Activated T-helper 1 cell treated with anti-CD3 and anti-CD28 coated beads, Interleukin-12 subunit alpha, Interleukin-12 subunit beta, Interleukin-2, Interleukin-4 antibody, amounts not matched to agents 30 ng/mL and 10 ng/mL and 1 ng/mL, durations not matched to agents 14 hours and 24 hours and 36 hours (primary cell): ENCODE data around the gene IL1RN. TPM values are rescaled to one million over a fixed set of nuclear protein-coding genes. Genes with fewer than 3 reads are reported as not detected.
"Not testable (repeated sequence)": the region's sequence is repeated elsewhere in the genome, so short reads cannot be mapped to it uniquely, and the experiment has no call there.

Experiments used
- DNase-seq: peaks from one replicate; pipeline ENCODE4 v3.0.0; 2021; ENCODE audit warnings: low spot score
- H3K27ac Mint-ChIP-seq: one replicate; pipeline ENCODE4 v1.8.0; 2021; ENCODE audit warnings: mild to moderate bottlenecking, mixed read lengths
- H3K27me3 Mint-ChIP-seq: one replicate; pipeline ENCODE4 v1.8.0; 2022; ENCODE audit warnings: mild to moderate bottlenecking, moderate library complexity, mixed read lengths; ENCODE audit not compliant: insufficient read depth
- H3K36me3 Mint-ChIP-seq: one replicate; pipeline ENCODE4 v1.8.0; 2021; ENCODE audit warnings: low read depth, mixed read lengths
- H3K4me1 Mint-ChIP-seq: one replicate; pipeline ENCODE4 v1.8.0; 2021; ENCODE audit warnings: low read depth, mixed read lengths
- H3K4me3 Mint-ChIP-seq: one replicate; pipeline ENCODE4 v1.8.0; 2021; ENCODE audit warnings: mild to moderate bottlenecking, moderate library complexity, mixed read lengths
- H3K9me3 Mint-ChIP-seq: one replicate; pipeline ENCODE4 v1.8.0; 2021; ENCODE audit warnings: mixed read lengths
- intact Hi-C: fragments of 100-400 bp; cut with micrococcal nuclease; formaldehyde crosslinking; loops from one replicate; pipeline ENCODE4 v1.15.1; 2024
- total RNA-seq: library from RNA; stranded (reverse); gene quantifications from 2 replicates; pipeline ENCODE4 v1.2.3, GENCODE V29; 2022

IL1RN gene
- total RNA-seq, 1 donor from 2014 or later: 4.2 TPM

DNA sequence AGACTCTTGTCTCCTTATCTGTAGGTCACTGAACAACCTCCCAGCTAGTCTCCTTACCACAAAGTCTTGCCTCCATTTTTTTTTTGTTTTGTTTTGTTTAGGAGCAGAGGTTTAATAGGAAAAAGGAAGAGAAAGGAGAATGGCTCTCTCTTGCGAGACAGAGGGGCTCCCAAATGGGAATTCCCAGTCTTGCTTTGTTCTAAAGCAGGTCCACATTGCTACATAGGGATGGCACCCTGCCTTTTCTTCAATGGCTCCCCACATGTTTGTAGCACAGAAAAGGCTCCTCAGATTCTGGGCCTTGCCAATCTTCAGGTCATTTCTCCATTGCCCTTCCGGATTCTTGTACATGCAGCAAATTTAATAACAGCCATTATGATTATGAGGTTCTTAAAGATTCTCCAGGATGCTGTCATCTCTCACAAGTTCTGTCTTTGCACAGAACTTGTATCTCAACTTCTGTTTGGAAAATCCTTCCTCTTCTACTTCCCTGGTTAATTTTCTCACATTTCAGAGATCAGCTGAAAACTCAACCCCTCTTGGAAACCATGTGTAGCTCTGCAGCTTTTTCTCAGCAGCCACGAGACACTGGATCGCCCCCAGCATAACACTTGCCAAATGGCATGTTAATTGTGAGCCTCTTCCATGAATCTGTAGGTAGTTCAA lies 36.0 kb upstream of the IL1RN start:
- intact Hi-C loops: no loop called here
- peaks cover 7% of the 10 kb centered on the region for H3K9me3 Mint-ChIP-seq
- peaks cover 2% of the 10 kb centered on the region for H3K36me3 Mint-ChIP-seq
- no peak overlapping the region for H3K4me3 Mint-ChIP-seq
- DNase-seq: no peak
- no peak overlapping the region for H3K27ac Mint-ChIP-seq
- H3K4me1 Mint-ChIP-seq: peaks cover under 1% of the 10 kb centered on the region
- H3K27me3 Mint-ChIP-seq: peaks cover 3% of the 10 kb centered on the region

DNA sequence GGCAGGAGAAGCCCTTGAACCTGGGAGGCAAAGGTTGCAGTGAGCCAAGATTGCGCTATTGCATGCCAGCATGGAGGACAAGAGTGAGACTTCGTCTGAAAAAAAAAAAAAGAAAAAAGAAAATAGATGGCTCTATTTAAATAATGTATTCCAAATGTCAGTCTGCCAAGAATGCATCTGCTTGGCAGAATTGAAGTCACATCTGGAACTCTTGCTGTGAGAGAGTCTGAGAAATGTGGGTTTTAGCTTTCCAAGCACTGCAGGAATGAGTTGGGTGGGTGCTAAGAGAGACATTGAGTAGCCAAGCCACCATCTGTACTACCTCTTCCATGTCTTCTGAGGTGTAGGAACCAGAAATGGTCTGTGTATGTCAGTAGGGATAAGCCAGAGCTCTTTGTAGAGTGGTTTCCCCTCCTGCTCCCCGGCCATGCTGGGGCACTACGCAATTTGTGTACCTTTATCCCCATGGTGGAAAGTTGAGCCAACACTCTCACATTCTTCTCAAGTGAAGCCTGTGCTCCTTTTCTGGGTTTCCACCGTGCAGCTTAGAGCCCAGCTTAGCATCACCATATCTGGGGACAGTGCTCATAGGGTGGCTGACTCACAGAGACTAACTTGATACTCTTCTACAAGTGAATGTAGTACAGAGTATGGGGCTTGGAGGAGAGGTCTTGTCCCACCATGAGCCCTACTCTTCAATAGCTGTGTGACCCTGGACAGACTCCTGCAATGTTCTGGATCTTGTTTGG lies 34.4 kb upstream of the IL1RN start:
- Mint-ChIP-seq H3K36me3 (peaks cover 6% of the 10 kb centered on the region), H3K27ac (no peak overlapping the region), H3K27me3 (peaks cover 3% of the 10 kb centered on the region), H3K4me1 (peaks cover 17% of the 10 kb centered on the region), H3K4me3 (no peak overlapping the region), H3K9me3 (peaks cover 20% of the 10 kb centered on the region)
- intact Hi-C loops: no loop called here
- no peak for DNase-seq

DNA sequence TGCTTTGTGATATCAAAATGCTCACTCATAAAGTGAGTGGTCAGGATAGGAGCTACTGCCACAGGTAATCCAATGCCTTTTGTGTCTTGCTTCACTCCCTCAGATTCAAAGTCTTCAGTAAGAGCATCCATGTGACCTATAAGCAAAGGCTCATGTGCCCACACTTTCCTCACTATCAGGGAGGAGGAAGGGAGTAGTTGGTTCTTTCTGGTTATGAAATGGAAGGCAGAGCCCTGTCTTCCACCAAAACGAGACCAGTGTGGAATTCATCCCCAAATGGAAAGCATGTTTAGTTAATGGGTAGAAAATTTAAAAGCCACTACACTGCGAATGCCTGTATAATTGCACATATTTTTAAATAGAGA lies 33.8 kb upstream of the IL1RN start:
- no peak overlapping the region for H3K4me3 Mint-ChIP-seq
- DNase-seq: no peak
- intact Hi-C loops: no loop called here

DNA sequence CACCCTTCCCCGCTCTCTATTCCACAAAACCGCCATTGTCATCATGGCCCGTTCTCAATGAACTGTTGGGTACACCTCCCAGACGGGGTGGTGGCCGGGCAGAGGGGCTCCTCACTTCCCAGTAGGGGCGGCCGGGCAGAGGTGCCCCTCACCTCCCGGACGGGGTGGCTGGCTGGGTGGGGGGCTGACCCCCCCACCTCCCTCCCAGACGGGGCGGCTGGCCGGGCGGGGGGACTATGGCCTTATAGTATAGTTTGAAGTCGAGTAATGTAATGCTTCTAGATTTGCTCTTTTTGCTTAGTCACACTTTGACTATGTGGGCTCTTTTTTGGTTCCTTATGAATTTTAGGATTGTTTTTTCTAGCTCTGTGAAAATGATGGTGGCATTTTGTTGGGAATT lies 31.1 kb upstream of the IL1RN start:
- peak overlapping the region; percentile 14 for H3K27ac Mint-ChIP-seq
- DNase-seq, intact Hi-C loops, H3K4me3 Mint-ChIP-seq, H3K27me3 Mint-ChIP-seq, H3K36me3 Mint-ChIP-seq: not testable (repeated sequence)
- peaks cover 31% of the 10 kb centered on the region for H3K9me3 Mint-ChIP-seq
- H3K4me1 Mint-ChIP-seq: peaks cover 33% of the 10 kb centered on the region

More for the DNA sequence above, 33.8 kb upstream of the IL1RN start:
- H3K27ac Mint-ChIP-seq: no peak overlapping the region
- peaks cover 25% of the 10 kb centered on the region for H3K9me3 Mint-ChIP-seq
- H3K4me1 Mint-ChIP-seq: peaks cover 22% of the 10 kb centered on the region
- H3K27me3 Mint-ChIP-seq: peaks cover 3% of the 10 kb centered on the region
- peaks cover 6% of the 10 kb centered on the region for H3K36me3 Mint-ChIP-seq

DNA sequence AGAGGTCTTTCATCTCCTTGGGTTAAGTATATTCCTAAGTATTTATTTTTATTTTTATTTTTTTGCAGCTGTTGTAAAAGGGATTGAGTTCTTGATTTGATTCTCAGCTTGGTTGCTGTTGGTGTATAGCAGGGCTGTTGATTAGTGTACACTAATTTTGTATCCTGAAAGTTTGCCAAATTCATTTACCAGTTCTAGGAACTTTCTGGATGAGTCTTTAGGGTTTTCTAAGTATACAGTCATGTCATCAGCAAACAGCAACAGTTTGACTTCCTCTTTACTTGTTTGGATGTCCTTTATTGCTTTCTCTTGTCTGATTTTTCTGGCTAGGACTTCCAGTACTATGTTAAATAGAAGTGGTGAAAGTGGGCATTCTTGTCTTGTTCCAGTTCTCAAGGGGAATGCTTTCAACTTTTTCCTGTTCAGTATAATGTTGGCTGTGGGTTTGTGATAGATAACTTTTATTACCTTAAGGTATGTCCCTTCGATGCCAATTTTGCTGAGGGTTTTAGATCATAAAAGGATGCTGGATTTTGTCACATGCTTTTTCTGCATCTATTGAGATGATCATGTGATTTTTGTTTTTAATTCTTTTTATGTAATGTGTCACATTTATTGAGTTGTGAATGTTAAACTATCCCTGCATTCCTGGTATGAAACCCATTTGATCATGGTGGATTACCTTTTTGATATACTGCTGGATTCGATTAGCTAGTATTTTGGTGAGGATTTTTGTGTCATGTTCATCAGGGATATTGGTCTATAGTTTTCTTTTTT lies 30.4 kb upstream of the IL1RN start:
- Mint-ChIP-seq H3K27ac (peak overlapping the region; percentile 77), H3K4me1 (peaks cover 35% of the 10 kb centered on the region), H3K9me3 (peaks cover 33% of the 10 kb centered on the region)
- H3K36me3 Mint-ChIP-seq, H3K27me3 Mint-ChIP-seq, DNase-seq, H3K4me3 Mint-ChIP-seq: not testable (repeated sequence)
- intact Hi-C loops: loop anchor here (1.0 kb wide), 1 partner anchor 8 kb away; no protein-coding TSS in a partner anchor

DNA sequence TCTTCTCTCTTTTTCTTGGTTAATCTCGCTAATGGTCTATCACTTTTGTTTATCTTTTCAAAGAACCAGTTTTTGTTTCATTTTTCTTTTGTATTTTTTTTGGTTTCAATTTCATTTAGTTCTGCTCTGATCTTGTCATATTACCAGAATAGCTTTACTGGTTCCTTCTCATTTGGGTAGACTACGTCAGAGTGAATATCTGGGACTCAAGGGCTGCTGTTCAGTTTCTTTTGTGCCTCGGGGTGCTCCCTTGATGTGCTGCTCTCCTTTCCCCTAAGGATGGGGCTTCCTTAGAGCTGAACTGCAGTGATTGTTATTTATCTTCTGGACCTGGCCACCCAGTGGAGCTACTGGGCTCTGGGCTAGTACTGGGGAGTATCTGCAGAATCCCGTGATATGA lies 29.4 kb upstream of the IL1RN start:
- H3K27me3 Mint-ChIP-seq: peaks cover 3% of the 10 kb centered on the region
- peak overlapping the region; percentile 79 for H3K27ac Mint-ChIP-seq
- intact Hi-C loops: no loop called here
- peaks cover 9% of the 10 kb centered on the region for H3K36me3 Mint-ChIP-seq
- H3K4me3 Mint-ChIP-seq: peak overlapping the region; percentile 69
- DNase-seq: peak; percentile 30
- peaks cover 43% of the 10 kb centered on the region for H3K9me3 Mint-ChIP-seq
- H3K4me1 Mint-ChIP-seq: peaks cover 45% of the 10 kb centered on the region

DNA sequence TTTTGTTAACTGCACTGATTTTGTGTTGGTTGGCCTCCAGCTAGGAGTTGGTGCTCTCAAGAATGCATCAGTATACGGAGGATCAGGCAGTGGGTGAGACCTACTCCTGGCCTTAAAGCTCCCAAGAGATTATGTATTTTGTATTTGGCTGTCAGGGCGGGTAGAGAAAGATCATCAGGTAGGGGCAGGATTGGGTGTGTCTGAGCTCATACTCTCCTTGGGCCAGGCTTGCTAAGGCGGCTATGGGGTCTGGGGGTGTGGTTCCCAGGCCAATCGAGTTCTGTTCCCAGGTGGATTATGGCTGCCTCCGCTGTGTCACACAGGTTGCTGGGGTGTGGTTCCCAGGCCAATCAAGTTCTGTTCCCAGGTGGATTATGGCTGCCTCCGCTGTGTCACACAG lies 28.9 kb upstream of the IL1RN start:
- intact Hi-C loops: no loop called here
- H3K36me3 Mint-ChIP-seq: peaks cover 14% of the 10 kb centered on the region
- H3K27ac Mint-ChIP-seq: peak overlapping the region; percentile 79
- peaks cover 48% of the 10 kb centered on the region for H3K9me3 Mint-ChIP-seq
- H3K27me3 Mint-ChIP-seq: peaks cover 3% of the 10 kb centered on the region
- peak overlapping the region; percentile 69 for H3K4me3 Mint-ChIP-seq
- no peak for DNase-seq
- peaks cover 50% of the 10 kb centered on the region for H3K4me1 Mint-ChIP-seq

DNA sequence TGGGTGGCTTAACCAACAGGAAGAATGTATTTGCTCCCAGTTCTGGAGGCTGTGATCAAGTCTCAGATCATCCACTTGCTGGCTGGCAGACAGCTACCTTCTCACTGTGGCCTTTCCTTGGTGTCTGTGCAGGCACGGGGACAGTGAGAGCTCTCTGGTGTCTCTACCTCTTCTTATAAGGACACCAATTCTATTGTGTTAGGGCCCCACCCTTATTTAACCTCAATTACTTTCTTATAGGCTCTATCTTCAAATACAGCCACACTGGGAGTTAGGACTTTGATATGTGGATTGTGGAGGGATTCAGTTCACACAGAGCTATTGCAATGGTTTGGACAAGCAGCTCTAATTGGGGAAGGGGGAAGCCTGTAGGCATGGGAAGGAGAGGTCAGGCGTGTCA lies 25.3 kb upstream of the IL1RN start:
- peak overlapping the region; percentile 66 for H3K27ac Mint-ChIP-seq
- H3K36me3 Mint-ChIP-seq: peaks cover 21% of the 10 kb centered on the region
- peaks cover 64% of the 10 kb centered on the region for H3K4me1 Mint-ChIP-seq
- peaks cover 50% of the 10 kb centered on the region for H3K9me3 Mint-ChIP-seq
- intact Hi-C loops: loop anchor here (10.0 kb wide), 1 partner anchor 297 kb away; no protein-coding TSS in a partner anchor
- H3K4me3 Mint-ChIP-seq: no peak overlapping the region
- DNase-seq: no peak
- no peaks in the 10 kb centered on the region for H3K27me3 Mint-ChIP-seq

DNA sequence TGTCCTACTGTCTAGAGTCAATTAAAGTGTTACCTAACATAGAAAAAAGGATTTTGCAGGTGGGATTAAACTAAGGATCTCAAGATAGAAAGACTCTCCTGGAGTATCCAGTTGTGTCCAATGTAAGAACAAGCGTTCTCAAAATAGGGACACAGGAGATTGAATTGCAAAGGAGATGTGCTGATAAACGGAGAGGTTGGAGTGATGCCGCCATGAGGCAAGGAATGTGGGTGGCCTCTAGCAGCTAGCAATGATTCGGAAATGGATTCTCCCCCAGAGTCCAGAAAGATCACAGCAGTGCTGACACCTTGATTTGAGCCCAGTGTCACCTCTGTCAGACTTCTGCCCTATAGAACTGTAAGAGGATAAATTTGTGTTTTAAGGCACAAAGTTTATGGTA lies 24.1 kb upstream of the IL1RN start:
- no peaks in the 10 kb centered on the region for H3K27me3 Mint-ChIP-seq
- peak overlapping the region; percentile 7 for H3K4me3 Mint-ChIP-seq
- H3K36me3 Mint-ChIP-seq: peaks cover 17% of the 10 kb centered on the region
- H3K27ac Mint-ChIP-seq: peak overlapping the region; percentile 96
- no peak for DNase-seq
- peaks cover 42% of the 10 kb centered on the region for H3K9me3 Mint-ChIP-seq
- intact Hi-C loops: loop anchor here (10.0 kb wide), 1 partner anchor 298 kb away; no protein-coding TSS in a partner anchor
- peaks cover 54% of the 10 kb centered on the region for H3K4me1 Mint-ChIP-seq

DNA sequence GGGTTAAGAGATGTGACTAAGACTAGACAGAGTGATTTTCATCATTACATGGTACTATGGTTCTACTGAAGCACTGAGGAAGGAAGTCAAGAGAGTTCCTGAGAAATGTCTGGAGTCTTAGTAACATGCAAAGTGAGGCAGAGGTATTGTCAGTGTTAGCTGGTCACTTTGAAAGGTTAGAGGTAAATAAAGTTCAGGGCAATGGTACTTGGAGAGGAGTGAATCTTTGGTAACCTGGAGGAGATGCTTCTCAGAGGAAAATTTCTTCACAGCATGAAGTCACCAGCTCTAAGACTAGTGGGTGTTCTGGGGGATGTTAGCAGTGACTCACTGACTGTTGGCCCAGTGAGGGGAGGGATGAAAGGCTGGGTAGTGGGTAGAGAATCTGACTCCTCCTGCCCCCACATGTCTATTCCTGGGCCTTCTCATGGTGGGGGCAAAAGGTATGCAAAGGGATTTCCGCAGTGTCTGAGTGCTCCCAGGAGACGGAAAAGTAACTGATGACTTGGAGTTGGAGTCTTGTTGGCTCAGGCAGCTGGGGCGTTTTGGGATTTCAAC lies 23.3 kb upstream of the IL1RN start:
- intact Hi-C loops: loop anchor here (2.0 to 10.0 kb wide), 5 partner anchors 19 to 299 kb away; partner anchors contain the start of gene PSD4
- Mint-ChIP-seq H3K4me3 (peak overlapping the region; percentile 6), H3K4me1 (peaks cover 56% of the 10 kb centered on the region), H3K9me3 (peaks cover 40% of the 10 kb centered on the region), H3K27ac (peak overlapping the region; percentile 96), H3K27me3 (no peaks in the 10 kb centered on the region), H3K36me3 (peaks cover 17% of the 10 kb centered on the region)
- DNase-seq: no peak

DNA sequence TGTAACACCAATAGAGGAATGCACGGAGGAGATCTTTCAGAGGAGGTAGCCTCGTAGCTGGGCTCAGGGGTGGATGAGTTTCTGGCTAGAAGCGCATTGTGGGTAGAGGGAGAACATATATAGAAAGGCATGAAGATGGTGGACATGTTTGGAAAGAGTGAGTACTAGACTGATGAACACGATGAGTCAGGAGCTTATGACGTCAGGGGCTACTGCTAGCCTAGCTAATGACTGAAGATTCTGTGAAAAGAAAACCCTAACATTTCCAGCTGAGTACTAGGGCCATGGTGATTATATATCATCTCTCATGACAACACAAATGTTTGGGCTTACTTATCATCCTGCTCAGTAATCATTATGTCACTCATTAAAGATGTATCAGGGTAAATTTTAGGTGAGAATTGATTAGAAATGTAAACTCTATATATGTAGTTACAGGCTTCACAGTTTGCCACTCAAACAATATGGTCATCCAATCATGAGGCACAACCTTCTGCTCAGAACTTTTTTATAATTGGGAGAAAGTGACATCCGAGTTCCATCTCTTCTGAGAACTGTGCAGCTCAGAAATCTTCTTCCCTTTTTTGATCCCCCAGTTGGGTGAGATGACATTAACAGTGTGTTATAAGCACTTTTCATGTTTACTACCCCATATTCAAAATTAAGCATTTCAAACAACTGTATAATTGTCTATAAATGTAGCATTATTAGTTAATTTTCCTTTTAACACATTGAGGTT lies 22.2 kb upstream of the IL1RN start:
- Mint-ChIP-seq H3K9me3 (peaks cover 40% of the 10 kb centered on the region), H3K4me3 (peak overlapping the region; percentile 0), H3K4me1 (peaks cover 65% of the 10 kb centered on the region), H3K27ac (peak overlapping the region; percentile 96), H3K36me3 (peaks cover 17% of the 10 kb centered on the region), H3K27me3 (peaks cover 2% of the 10 kb centered on the region)
- DNase-seq: no peak
- intact Hi-C loops: loop anchor here (1.0 to 10.0 kb wide), 7 partner anchors 8 to 300 kb away; partner anchors contain the start of gene PSD4

DNA sequence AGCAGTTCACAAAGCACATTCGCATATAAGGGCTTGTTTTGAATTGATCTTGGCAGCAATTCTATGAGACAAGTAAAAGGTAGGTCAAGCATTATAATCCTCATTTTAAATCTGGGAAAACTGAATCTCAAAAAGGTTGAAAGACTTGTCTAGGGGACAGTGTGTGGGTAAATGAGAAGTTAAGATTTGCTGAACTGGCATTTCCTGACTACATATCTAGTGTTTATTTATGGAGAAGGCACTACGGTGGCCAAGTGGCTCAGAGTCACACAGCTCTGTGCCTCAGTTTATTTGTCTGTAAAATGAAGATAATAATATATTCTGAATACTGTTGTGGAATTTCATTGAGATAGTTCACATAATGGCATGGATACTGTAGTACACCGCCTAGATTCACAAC lies 16.3 kb upstream of the IL1RN start:
- H3K4me1 Mint-ChIP-seq: peaks cover 27% of the 10 kb centered on the region
- H3K9me3 Mint-ChIP-seq: no peaks in the 10 kb centered on the region
- intact Hi-C loops: no loop called here

More for the DNA sequence above, 16.3 kb upstream of the IL1RN start:
- Mint-ChIP-seq H3K27ac (no peak overlapping the region), H3K4me3 (no peak overlapping the region), H3K27me3 (peaks cover 3% of the 10 kb centered on the region), H3K36me3 (no peaks in the 10 kb centered on the region)
- DNase-seq: no peak
